Neuronal stem cell (in vitro differentiated cells): Measurements from ENCODE around the gene PRKAB2.
"Not testable (repeated sequence)": the region's sequence is repeated elsewhere in the genome, so short reads cannot be mapped to it uniquely, and the experiment has no call there.

ENCODE experiments used
- DNase-seq: peaks from one replicate; pipeline ENCODE4 v3.0.0-alpha.2; 2013; ENCODE audit warnings: low spot score
- H2AFZ ChIP-seq: one replicate; pipeline ENCODE4 v1.6.1; 2013; ENCODE audit warnings: mild to moderate bottlenecking, low read length, inconsistent platforms
- H2AK5ac ChIP-seq: 2 replicates; pipeline ENCODE4 v1.6.1; 2013; ENCODE audit warnings: low read depth, mild to moderate bottlenecking, inconsistent platforms, low read length, moderate library complexity, mixed read lengths
- H2BK120ac ChIP-seq: 2 replicates; pipeline ENCODE4 v1.6.1; 2013; ENCODE audit warnings: low read depth, mild to moderate bottlenecking, inconsistent platforms, low read length, moderate library complexity, mixed read lengths
- H2BK12ac ChIP-seq: one replicate; pipeline ENCODE4 v1.6.1; 2013; ENCODE audit warnings: low read length, inconsistent platforms
- H2BK15ac ChIP-seq: 2 replicates; pipeline ENCODE4 v1.6.1; 2013; ENCODE audit warnings: mild to moderate bottlenecking, low read length, inconsistent platforms, mixed read lengths
- H2BK5ac ChIP-seq: one replicate; pipeline ENCODE4 v1.6.1; 2013; ENCODE audit warnings: inconsistent platforms, mild to moderate bottlenecking, low read length, moderate library complexity
- H3K14ac ChIP-seq: one replicate; pipeline ENCODE4 v1.6.1; 2013; ENCODE audit warnings: low read length, inconsistent platforms
- H3K18ac ChIP-seq: 2 replicates; pipeline ENCODE4 v1.6.1; 2013; ENCODE audit warnings: low read length, inconsistent platforms
- H3K23ac ChIP-seq: 2 replicates; pipeline ENCODE4 v1.6.1; 2013; ENCODE audit warnings: low read depth, mild to moderate bottlenecking, mixed read lengths, low read length, inconsistent platforms; ENCODE audit not compliant: poor library complexity
- H3K27ac ChIP-seq: replicated peaks from 3 replicates; pipeline ENCODE4 v1.5.1; 2013; ENCODE audit warnings: low read length, inconsistent platforms
- H3K27me3 ChIP-seq, 3 experiments: 2 replicates each; pipeline ENCODE4 v1.6.1; 2013; ENCODE audit warnings: low read length in 3 of 3, mild to moderate bottlenecking in 2 of 3, inconsistent platforms in 1 of 3, low read depth in 1 of 3, mixed read lengths in 1 of 3, moderate library complexity in 1 of 3; ENCODE audit not compliant: control insufficient read depth in 3 of 3, insufficient read depth in 3 of 3
- H3K36me3 ChIP-seq, 2 donors: replicated peaks in 1 of 2; 2 replicates each; pipeline ENCODE4 v1.6.1; 2013; ENCODE audit warnings: low read length in 2 of 2; ENCODE audit not compliant: control insufficient read depth in 2 of 2, insufficient read depth in 2 of 2
- H3K4ac ChIP-seq: 2 replicates; pipeline ENCODE4 v1.6.1; 2013; ENCODE audit warnings: inconsistent platforms, mild to moderate bottlenecking, low read length, moderate library complexity
- H3K4me1 ChIP-seq, 2 donors: 1 replicate in 1 of 2; 2 replicates in 1 of 2; pipeline ENCODE4 v1.6.1; 2013; ENCODE audit warnings: low read length in 2 of 2, low read depth in 1 of 2; ENCODE audit not compliant: control insufficient read depth in 2 of 2, insufficient read depth in 1 of 2
- H3K4me2 ChIP-seq: one replicate; pipeline ENCODE4 v1.6.1; 2013; ENCODE audit warnings: mild to moderate bottlenecking, low read length, inconsistent platforms; ENCODE audit not compliant: insufficient read depth, poor library complexity, severe bottlenecking
- H3K4me3 ChIP-seq, 2 donors: 2 replicates each; pipeline ENCODE4 v1.5.1; 2013; ENCODE audit warnings: low read length in 2 of 2, mild to moderate bottlenecking in 2 of 2, inconsistent platforms in 1 of 2, moderate library complexity in 1 of 2
- H3K79me1 ChIP-seq: one replicate; pipeline ENCODE4 v1.6.1; 2013; ENCODE audit warnings: low read depth, mild to moderate bottlenecking, inconsistent platforms, low read length, moderate library complexity
- H3K9ac ChIP-seq: one replicate; pipeline ENCODE4 v1.6.1; 2013; ENCODE audit warnings: mild to moderate bottlenecking, low read depth, low read length, inconsistent platforms; ENCODE audit not compliant: poor library complexity
- H3K9me3 ChIP-seq, 2 donors: replicated peaks in 1 of 2; 2 replicates each; pipeline versions ENCODE3 to v1.6.1; 2013; ENCODE audit warnings: low read length in 2 of 2, mild to moderate bottlenecking in 2 of 2, inconsistent platforms in 1 of 2, low read depth in 1 of 2, mixed read lengths in 1 of 2, moderate library complexity in 1 of 2; ENCODE audit not compliant: control insufficient read depth in 2 of 2, insufficient read depth in 1 of 2
- H4K8ac ChIP-seq: one replicate; pipeline ENCODE4 v1.6.1; 2013; ENCODE audit warnings: low read depth, mild to moderate bottlenecking, inconsistent platforms, low read length, moderate library complexity
- H4K91ac ChIP-seq: one replicate; pipeline ENCODE4 v1.6.1; 2013; ENCODE audit warnings: low read length, low read depth, mild to moderate bottlenecking, inconsistent platforms; ENCODE audit not compliant: poor library complexity
- WGBS, 2 donors: extraction: QIAGEN DNeasy Blood & Tissue Kit; methylation state at CpG; one replicate each; pipeline ENCODE4 v1.1.7; 2013; ENCODE audit warnings: missing lambda C conversion rate in 2 of 2, mixed read lengths in 1 of 2; ENCODE audit not compliant: insufficient read length in 2 of 2, insufficient replicate concordance in 1 of 2; ENCODE audit errors: extremely low coverage in 2 of 2; 5-methylcytosine and 5-hydroxymethylcytosine counted together

Gene PRKAB2

GRCh38 chr1:147201276-147201675 is 29.0 kb upstream of the PRKAB2 start:
- H3K27ac ChIP-seq: no peak overlapping the region
- no peak overlapping the region for H2BK5ac ChIP-seq
- H3K36me3 ChIP-seq: no peaks in the 10 kb centered on the region
- no peak overlapping the region for H3K9ac ChIP-seq
- no peak overlapping the region for H3K4me2 ChIP-seq
- no peak overlapping the region for H4K8ac ChIP-seq
- no peak overlapping the region for H2AK5ac ChIP-seq
- no peaks in the 10 kb centered on the region for H3K9me3 ChIP-seq
- no peaks in the 10 kb centered on the region for H3K79me1 ChIP-seq
- H3K14ac ChIP-seq: no peak overlapping the region
- H2BK15ac ChIP-seq: no peak overlapping the region
- no peaks in the 10 kb centered on the region for H3K4me1 ChIP-seq
- no peak overlapping the region for H2BK120ac ChIP-seq
- no peak overlapping the region for H3K23ac ChIP-seq
- WGBS, 2 donors: no CpG with 5 or more reads among the region's 4 CpGs
- no peak overlapping the region for H2AFZ ChIP-seq
- no peak overlapping the region for H4K91ac ChIP-seq
- no peak overlapping the region for H3K4ac ChIP-seq
- H2BK12ac ChIP-seq: no peak overlapping the region
- H3K18ac ChIP-seq: no peak overlapping the region
- H3K27me3 ChIP-seq: no peaks in the 10 kb centered on the region
- DNase-seq: no peak
- no peak overlapping the region for H3K4me3 ChIP-seq

GRCh38 chr1:147197324-147197723 is 25.1 kb upstream of the PRKAB2 start:
- not testable (repeated sequence) for H3K27me3 ChIP-seq, H2BK120ac ChIP-seq, H2BK12ac ChIP-seq, H3K4ac ChIP-seq, H3K27ac ChIP-seq, H3K79me1 ChIP-seq, H3K23ac ChIP-seq, H4K8ac ChIP-seq, H3K9me3 ChIP-seq, H2AFZ ChIP-seq, DNase-seq, H3K4me1 ChIP-seq, H3K4me3 ChIP-seq, H3K14ac ChIP-seq, H3K18ac ChIP-seq, H3K9ac ChIP-seq, H3K36me3 ChIP-seq, H2BK15ac ChIP-seq, H2AK5ac ChIP-seq, H3K4me2 ChIP-seq, H2BK5ac ChIP-seq, H4K91ac ChIP-seq
- WGBS, 2 donors: no CpG with 5 or more reads among the region's 3 CpGs

- no peak overlapping the region for H3K9ac ChIP-seq
- no peaks in the 10 kb centered on the region for H3K36me3 ChIP-seq
- H3K9me3 ChIP-seq: no peaks in the 10 kb centered on the region
- no peak overlapping the region for H2BK120ac ChIP-seq
- H4K91ac ChIP-seq: no peak overlapping the region
- no peaks in the 10 kb centered on the region for H3K27me3 ChIP-seq
- no peak overlapping the region for H3K4me2 ChIP-seq
- no peak overlapping the region for H3K18ac ChIP-seq
- no peak overlapping the region for H2AK5ac ChIP-seq
- H2BK15ac ChIP-seq: no peak overlapping the region
- WGBS, 2 donors: no CpG with 5 or more reads among the region's 2 CpGs
- no peaks in the 10 kb centered on the region for H3K4me1 ChIP-seq
- H3K4ac ChIP-seq: no peak overlapping the region
- no peak overlapping the region for H2BK5ac ChIP-seq
- no peak overlapping the region for H3K27ac ChIP-seq
- H3K14ac ChIP-seq: no peak overlapping the region
- H2BK12ac ChIP-seq: no peak overlapping the region
- H3K4me3 ChIP-seq: no peak overlapping the region
- H4K8ac ChIP-seq: no peak overlapping the region
- H2AFZ ChIP-seq: no peak overlapping the region
- H3K23ac ChIP-seq: no peak overlapping the region
- H3K79me1 ChIP-seq: no peaks in the 10 kb centered on the region
- no peak for DNase-seq
These were observed 17.2 kb upstream of the PRKAB2 start for GRCh38 chr1:147189514-147189913.

- Histone ChIP-seq H3K9me3 (no peaks in the 10 kb centered on the region), H2BK5ac (no peak overlapping the region), H3K79me1 (no peaks in the 10 kb centered on the region)
These were observed 13.2 kb upstream of the PRKAB2 start for GRCh38 chr1:147185432-147185831.

More at GRCh38 chr1:147185432-147185831, 13.2 kb upstream of the PRKAB2 start:
- no CpG with 5 or more reads among the region's 2 CpGs for WGBS, 2 donors
- Histone ChIP-seq H3K18ac (no peak overlapping the region), H3K27ac (no peak overlapping the region), H3K4me1 (no peaks in the 10 kb centered on the region), H4K91ac (no peak overlapping the region), H3K36me3 (no peaks in the 10 kb centered on the region), H2AFZ (no peak overlapping the region), H3K4me2 (no peak overlapping the region), H3K27me3 (no peaks in the 10 kb centered on the region), H3K4me3 (no peak overlapping the region), H2BK15ac (no peak overlapping the region), H3K9ac (no peak overlapping the region), H2BK120ac (no peak overlapping the region), H3K23ac (no peak overlapping the region), H2BK12ac (no peak overlapping the region), H3K4ac (no peak overlapping the region), H4K8ac (no peak overlapping the region), H3K14ac (no peak overlapping the region), H2AK5ac (no peak overlapping the region)
- DNase-seq: no peak
